Tibial nerve (tissue), 4 donors: ENCODE results near the gene NKD2. TPM values are rescaled to one million over a fixed set of nuclear protein-coding genes. Genes with fewer than 3 reads are reported as not detected.

Experiments used
- DNase-seq, 2 donors: peaks; one replicate each; pipeline ENCODE4 v3.0.0-alpha.2; 2019; ENCODE audit warnings: low spot score in 2 of 2
- H3K27ac ChIP-seq, 4 donors: fragments of 200-600 bp; sonication (generic) in 3 of 4; one replicate each; pipeline ENCODE4 v1.5.1; 2017 to 2019; ENCODE audit warnings: mild to moderate bottlenecking in 1 of 4
- H3K27me3 ChIP-seq, 2 donors: fragments of 200-600 bp; sonication (generic) in 1 of 2; one replicate each; pipeline versions ENCODE4 v1.5.1 to v1.6.0; 2017 to 2019
- H3K36me3 ChIP-seq, 3 donors: fragments of 200-600 bp; sonication (generic); one replicate each; pipeline ENCODE4 v1.5.1; 2018 to 2019
- H3K4me1 ChIP-seq, 4 donors: fragments of 200-600 bp; sonication (generic) in 3 of 4; one replicate each; pipeline ENCODE4 v1.5.1; 2017 to 2019
- H3K4me3 ChIP-seq, 4 donors: fragments of 200-600 bp; sonication (generic) in 3 of 4; one replicate each; pipeline ENCODE4 v1.5.1; 2017 to 2019; ENCODE audit warnings: mild to moderate bottlenecking in 1 of 4, moderate library complexity in 1 of 4
- H3K9me3 ChIP-seq, 4 donors: fragments of 200-600 bp; sonication (generic) in 3 of 4; one replicate each; pipeline ENCODE4 v1.5.1; 2017 to 2019
- EP300 ChIP-seq, 2 donors: sonication (generic); formaldehyde crosslinking; IDR thresholded peaks; one replicate each; pipeline ENCODE4 v1.6.1; 2017; ENCODE audit warnings: antibody characterized with exemption in 2 of 2, mild to moderate bottlenecking in 1 of 2
- POLR2A ChIP-seq, 2 donors: fragments of 450-650 bp; IDR thresholded peaks; one replicate each; pipeline ENCODE4 v1.6.1; 2017; ENCODE audit warnings: antibody characterized with exemption in 2 of 2, mild to moderate bottlenecking in 2 of 2, moderate library complexity in 2 of 2
- WGBS, 2 donors: methylation state at CpG; one replicate each; pipeline ENCODE4 v1.1.5; 2018; 5-methylcytosine and 5-hydroxymethylcytosine counted together
- total RNA-seq, 4 donors: library from RNA; depleted of rRNA; stranded (reverse); fragments of >200 nt; gene quantifications; one replicate each; pipeline ENCODE4 v1.1.0, GENCODE V29; 2016
- TF ChIP-seq, protein P1 (sequence below), 5 experiments: fragments of 200-600 bp in 3 of 5; fragments of 450-650 bp in 2 of 5; sonication (generic) in 3 of 5; IDR thresholded peaks; one replicate each; pipeline ENCODE4 v1.5.1; 2016 to 2019; ENCODE audit warnings: antibody characterized with exemption in 5 of 5, mild to moderate bottlenecking in 3 of 5, moderate library complexity in 2 of 5

Gene NKD2
- total RNA-seq, 4 donors from 2014 or later: 0.60 to 4.7 TPM; not detected in 2

DNA sequence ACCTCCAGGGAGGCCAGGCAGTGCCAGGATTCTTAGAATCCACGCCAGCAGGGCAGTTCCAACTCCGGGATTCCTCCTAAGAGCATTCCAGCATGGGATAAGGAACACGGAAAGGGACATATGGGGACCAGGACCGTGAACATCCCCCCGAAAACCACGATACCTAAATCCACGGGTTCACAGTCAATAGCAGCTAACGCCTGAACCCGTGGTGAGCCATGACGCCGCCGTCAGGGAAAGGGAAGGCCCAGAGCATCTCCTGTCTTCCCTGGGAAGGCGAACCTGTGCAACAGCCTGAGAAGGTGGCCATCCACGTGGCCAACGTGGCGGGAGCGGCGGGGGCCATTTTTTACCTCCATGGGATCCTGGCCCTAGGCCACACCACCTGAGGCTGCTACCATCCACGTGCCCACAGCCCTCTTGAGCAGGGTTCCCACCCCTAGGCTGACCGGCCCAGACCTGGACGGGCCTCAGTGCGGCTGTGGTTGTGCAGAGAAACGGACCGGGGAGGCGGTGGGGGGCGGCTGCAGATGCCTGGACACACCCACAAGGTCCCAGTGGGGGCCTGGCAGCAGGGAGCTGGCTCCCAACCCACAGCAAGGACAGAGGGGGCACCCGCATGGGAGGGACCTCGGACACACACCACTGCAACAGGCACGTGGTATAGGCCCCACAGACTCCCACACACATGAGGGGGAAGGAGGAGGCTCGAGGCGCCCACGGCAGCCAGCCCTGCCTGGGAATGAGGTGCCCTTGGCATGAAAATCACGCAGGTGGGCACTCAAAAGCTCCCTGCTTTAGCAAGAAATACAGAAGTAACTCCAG, 60.5 kb downstream of the NKD2 start:
- Histone ChIP-seq H3K36me3 (peaks cover 0 to 60% (median 0%) of the 10 kb centered on the region in 3 donors), H3K9me3 (no peaks in the 10 kb centered on the region), H3K4me3 (no peak overlapping the region), H3K27ac (no peak overlapping the region), H3K4me1 (no peaks in the 10 kb centered on the region), H3K27me3 (no peaks in the 10 kb centered on the region)
- whole genome bisulfite sequencing, 2 donors: 91 to 93% methylated on average over 27 to 33 of the region's 33 CpGs
- TF ChIP-seq, protein P1, sequence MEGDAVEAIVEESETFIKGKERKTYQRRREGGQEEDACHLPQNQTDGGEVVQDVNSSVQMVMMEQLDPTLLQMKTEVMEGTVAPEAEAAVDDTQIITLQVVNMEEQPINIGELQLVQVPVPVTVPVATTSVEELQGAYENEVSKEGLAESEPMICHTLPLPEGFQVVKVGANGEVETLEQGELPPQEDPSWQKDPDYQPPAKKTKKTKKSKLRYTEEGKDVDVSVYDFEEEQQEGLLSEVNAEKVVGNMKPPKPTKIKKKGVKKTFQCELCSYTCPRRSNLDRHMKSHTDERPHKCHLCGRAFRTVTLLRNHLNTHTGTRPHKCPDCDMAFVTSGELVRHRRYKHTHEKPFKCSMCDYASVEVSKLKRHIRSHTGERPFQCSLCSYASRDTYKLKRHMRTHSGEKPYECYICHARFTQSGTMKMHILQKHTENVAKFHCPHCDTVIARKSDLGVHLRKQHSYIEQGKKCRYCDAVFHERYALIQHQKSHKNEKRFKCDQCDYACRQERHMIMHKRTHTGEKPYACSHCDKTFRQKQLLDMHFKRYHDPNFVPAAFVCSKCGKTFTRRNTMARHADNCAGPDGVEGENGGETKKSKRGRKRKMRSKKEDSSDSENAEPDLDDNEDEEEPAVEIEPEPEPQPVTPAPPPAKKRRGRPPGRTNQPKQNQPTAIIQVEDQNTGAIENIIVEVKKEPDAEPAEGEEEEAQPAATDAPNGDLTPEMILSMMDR (IDR thresholded peaks at IDR 0.05): no peak
- TF ChIP-seq POLR2A (IDR thresholded peaks at IDR 0.05) (no peak), EP300 (IDR thresholded peaks at IDR 0.05) (no peak)
- DNase-seq: no peak

DNA sequence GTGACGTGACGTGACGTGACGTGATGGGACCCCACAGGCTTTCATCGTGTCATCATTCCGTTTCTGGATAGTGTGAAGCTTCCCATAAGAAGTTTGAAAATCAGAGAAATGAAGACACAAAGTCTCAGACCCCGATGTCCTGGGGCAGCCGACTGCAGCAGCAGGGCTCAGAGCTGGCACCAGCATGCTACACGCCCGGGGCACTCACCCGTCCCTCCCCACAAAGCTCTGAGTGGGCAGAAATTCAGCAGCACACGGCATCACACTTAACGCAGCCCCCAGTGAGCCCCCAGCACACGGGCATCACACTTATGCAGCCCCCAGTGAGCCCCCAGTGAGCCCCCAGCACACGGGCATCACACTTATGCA, 61.1 kb downstream of the NKD2 start:
- 87 to 92% methylated on average over 12 to 13 of the region's 15 CpGs for WGBS, 2 donors
- no peak overlapping the region for H3K4me3 ChIP-seq
- no peaks in the 10 kb centered on the region for H3K9me3 ChIP-seq
- H3K36me3 ChIP-seq: peaks cover 0 to 60% (median 0%) of the 10 kb centered on the region in 3 donors
- TF ChIP-seq POLR2A (IDR thresholded peaks at IDR 0.05) (no peak), EP300 (IDR thresholded peaks at IDR 0.05) (no peak)
- TF ChIP-seq, protein P1 (IDR thresholded peaks at IDR 0.05): no peak
- H3K27ac ChIP-seq: no peak overlapping the region
- DNase-seq: no peak
- no peaks in the 10 kb centered on the region for H3K27me3 ChIP-seq
- no peaks in the 10 kb centered on the region for H3K4me1 ChIP-seq

- WGBS, 2 donors: 85 to 92% methylated on average over 17 to 21 of the region's 46 CpGs
- H3K9me3 ChIP-seq: no peaks in the 10 kb centered on the region
These were observed 64.9 kb downstream of the NKD2 start for GRCh38 chr5:1073239-1074102.

DNA sequence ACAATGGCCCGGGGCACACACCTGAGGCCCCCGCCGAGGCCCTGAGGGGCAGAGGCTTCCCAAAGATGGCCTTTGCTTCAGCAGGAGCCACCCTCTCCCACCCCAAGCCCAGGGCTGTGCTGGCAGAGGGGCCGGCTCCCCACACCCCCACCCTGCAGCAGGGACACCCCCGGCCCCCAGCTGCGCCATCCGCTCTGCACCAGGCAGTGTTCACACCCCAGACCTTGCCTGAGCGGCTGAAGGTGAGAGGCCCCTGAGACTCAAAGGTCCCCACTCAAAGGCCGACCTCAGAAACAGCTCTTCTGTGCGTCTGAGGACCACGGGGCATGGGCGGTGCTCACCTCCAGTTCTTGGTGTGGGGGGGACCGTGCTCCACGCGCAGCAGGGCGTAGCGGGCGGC, 65.6 kb downstream of the NKD2 start:
- no peak for DNase-seq
- Histone ChIP-seq H3K4me3 (no peak overlapping the region), H3K36me3 (peaks cover 0 to 67% (median 5%) of the 10 kb centered on the region in 3 donors), H3K27ac (no peak overlapping the region), H3K4me1 (no peaks in the 10 kb centered on the region), H3K27me3 (no peaks in the 10 kb centered on the region), H3K9me3 (no peaks in the 10 kb centered on the region)
- 89 to 96% methylated on average over 8 to 18 of the region's 18 CpGs for WGBS, 2 donors
- TF ChIP-seq, protein P1 (IDR thresholded peaks at IDR 0.05): no peak
- TF ChIP-seq POLR2A (IDR thresholded peaks at IDR 0.05): no peak
- no peak for TF ChIP-seq EP300 (IDR thresholded peaks at IDR 0.05)

More at GRCh38 chr5:1073239-1074102, 64.9 kb downstream of the NKD2 start:
- H3K36me3 ChIP-seq: peaks cover 0 to 67% (median 5%) of the 10 kb centered on the region in 3 donors
- H3K27me3 ChIP-seq: no peaks in the 10 kb centered on the region
- no peak overlapping the region for H3K27ac ChIP-seq
- TF ChIP-seq, protein P1 (IDR thresholded peaks at IDR 0.05): no peak
- no peak for TF ChIP-seq EP300 (IDR thresholded peaks at IDR 0.05)
- TF ChIP-seq POLR2A (IDR thresholded peaks at IDR 0.05): no peak
- DNase-seq: no peak
- no peak overlapping the region for H3K4me3 ChIP-seq
- H3K4me1 ChIP-seq: no peaks in the 10 kb centered on the region
